Measurements from ENCODE around the gene GATAD1.
"Not testable (repeated sequence)": the region's sequence is repeated elsewhere in the genome, so short reads cannot be mapped to it uniquely, and the experiment has no call there.

The GATAD1 gene

GRCh38 chr7:92403760-92404074 lies 43.6 kb upstream of the GATAD1 start:
- no peak overlapping the region for H2AFZ ChIP-seq
- no peaks in the 10 kb centered on the region for H3K36me3 ChIP-seq (ENCODE audit: control insufficient read depth, insufficient read depth, low read length)
- H3K4me3 ChIP-seq (ENCODE audit: low read depth, low read length): no peak overlapping the region
- no peak overlapping the region for H3K27ac ChIP-seq
- no peaks in the 10 kb centered on the region for H3K27me3 ChIP-seq (ENCODE audit: control insufficient read depth, insufficient read depth, low read length)
- TF ChIP-seq CTCF (IDR thresholded peaks at IDR 0.05): no peak
- no peak overlapping the region for H3K4me2 ChIP-seq (ENCODE audit: low read length)
- no peaks in the 10 kb centered on the region for H3K9me3 ChIP-seq (ENCODE audit: control insufficient read depth, low read length)
- H3K4me1 ChIP-seq: no peaks in the 10 kb centered on the region
- H3K79me2 ChIP-seq: no peaks in the 10 kb centered on the region
- H3K9ac ChIP-seq: no peak overlapping the region

GRCh38 chr7:92404170-92404614 lies 43.1 kb upstream of the GATAD1 start:
- Histone ChIP-seq H3K4me2 (ENCODE audit: low read length) (no peak overlapping the region), H3K4me1 (no peaks in the 10 kb centered on the region), H3K27ac (no peak overlapping the region), H3K9me3 (ENCODE audit: control insufficient read depth, low read length) (no peaks in the 10 kb centered on the region), H3K4me3 (ENCODE audit: low read depth, low read length) (no peak overlapping the region), H2AFZ (no peak overlapping the region), H3K9ac (no peak overlapping the region), H3K79me2 (no peaks in the 10 kb centered on the region), H3K36me3 (ENCODE audit: control insufficient read depth, insufficient read depth, low read length) (no peaks in the 10 kb centered on the region), H3K27me3 (ENCODE audit: control insufficient read depth, insufficient read depth, low read length) (no peaks in the 10 kb centered on the region)
- no peak for TF ChIP-seq CTCF (IDR thresholded peaks at IDR 0.05)

- no peaks in the 10 kb centered on the region for H3K36me3 ChIP-seq (ENCODE audit: control insufficient read depth, insufficient read depth, low read length)
- H3K27me3 ChIP-seq (ENCODE audit: control insufficient read depth, insufficient read depth, low read length): no peaks in the 10 kb centered on the region
- H3K9ac ChIP-seq: no peak overlapping the region
- H3K27ac ChIP-seq: no peak overlapping the region
- no peaks in the 10 kb centered on the region for H3K79me2 ChIP-seq
- no peak overlapping the region for H3K4me3 ChIP-seq (ENCODE audit: low read depth, low read length)
- no peaks in the 10 kb centered on the region for H3K4me1 ChIP-seq
- H3K9me3 ChIP-seq (ENCODE audit: control insufficient read depth, low read length): no peaks in the 10 kb centered on the region
- no peak for TF ChIP-seq CTCF (IDR thresholded peaks at IDR 0.05)
- no peak overlapping the region for H2AFZ ChIP-seq
- no peak overlapping the region for H3K4me2 ChIP-seq (ENCODE audit: low read length)
Measured at GRCh38 chr7:92409357-92409756, 37.9 kb upstream of the GATAD1 start.

- H3K36me3 ChIP-seq (ENCODE audit: control insufficient read depth, insufficient read depth, low read length); H3K4me2 ChIP-seq (ENCODE audit: low read length); H3K9me3 ChIP-seq (ENCODE audit: control insufficient read depth, low read length); H3K79me2 ChIP-seq; H3K4me3 ChIP-seq (ENCODE audit: low read depth, low read length); H3K9ac ChIP-seq; H3K4me1 ChIP-seq; H2AFZ ChIP-seq; H3K27me3 ChIP-seq (ENCODE audit: control insufficient read depth, insufficient read depth, low read length); H3K27ac ChIP-seq: not testable (repeated sequence)
Measured at GRCh38 chr7:92410162-92410561, 37.1 kb upstream of the GATAD1 start.

GRCh38 chr7:92412745-92413144 lies 34.5 kb upstream of the GATAD1 start:
- TF ChIP-seq CTCF (IDR thresholded peaks at IDR 0.05): no peak
- H3K4me3 ChIP-seq (ENCODE audit: low read depth, low read length): no peak overlapping the region
- no peak overlapping the region for H2AFZ ChIP-seq
- H3K79me2 ChIP-seq: no peaks in the 10 kb centered on the region
- no peaks in the 10 kb centered on the region for H3K4me1 ChIP-seq
- no peaks in the 10 kb centered on the region for H3K9me3 ChIP-seq (ENCODE audit: control insufficient read depth, low read length)
- no peaks in the 10 kb centered on the region for H3K36me3 ChIP-seq (ENCODE audit: control insufficient read depth, insufficient read depth, low read length)
- H3K4me2 ChIP-seq (ENCODE audit: low read length): no peak overlapping the region
- no peaks in the 10 kb centered on the region for H3K27me3 ChIP-seq (ENCODE audit: control insufficient read depth, insufficient read depth, low read length)
- no peak overlapping the region for H3K9ac ChIP-seq
- no peak overlapping the region for H3K27ac ChIP-seq
